Loucy (cell line): ENCODE results near the gene PDE11A.

ENCODE experiments used
- H2AFZ ChIP-seq: fragments of 200-600 bp; sonication (generic); 2 replicates; pipeline ENCODE4 v1.6.0; 2016; ENCODE audit warnings: antibody characterized with exemption, mild to moderate bottlenecking, low read length, moderate library complexity
- H3F3A ChIP-seq: fragments of 200-600 bp; 2 replicates; pipeline ENCODE4 v1.6.0; 2016; ENCODE audit warnings: antibody characterized with exemption, low read depth, mild to moderate bottlenecking
- H3K27me3 ChIP-seq: fragments of 200-600 bp; sonication (generic); 2 replicates; pipeline ENCODE4 v1.6.1; 2014; ENCODE audit warnings: low read length, mild to moderate bottlenecking; ENCODE audit not compliant: insufficient read depth, poor library complexity, severe bottlenecking
- H3K36me3 ChIP-seq: fragments of 200-600 bp; sonication (generic); 2 replicates; pipeline ENCODE4 v1.6.1; 2016; ENCODE audit warnings: low read length; ENCODE audit not compliant: insufficient read depth
- H3K4me1 ChIP-seq: fragments of 200-600 bp; sonication (generic); 2 replicates; pipeline ENCODE4 v1.5.1; 2014; ENCODE audit warnings: low read length, mild to moderate bottlenecking; ENCODE audit not compliant: insufficient read depth, poor library complexity, severe bottlenecking
- H3K4me2 ChIP-seq: fragments of 200-600 bp; sonication (generic); 2 replicates; pipeline ENCODE4 v1.6.0; 2014; ENCODE audit warnings: antibody characterized with exemption, low read length, low read depth, mild to moderate bottlenecking; ENCODE audit not compliant: poor library complexity, severe bottlenecking
- H3K4me3 ChIP-seq: fragments of 200-600 bp; sonication (generic); 2 replicates; pipeline ENCODE4 v1.5.1; 2014; ENCODE audit warnings: low read length, mild to moderate bottlenecking, mixed read lengths; ENCODE audit not compliant: poor library complexity, severe bottlenecking
- H3K79me2 ChIP-seq: fragments of 200-600 bp; sonication (generic); 2 replicates; pipeline ENCODE4 v1.6.1; 2014; ENCODE audit warnings: low read length; ENCODE audit not compliant: insufficient read depth
- H3K9ac ChIP-seq: fragments of 200-600 bp; sonication (generic); 2 replicates; pipeline ENCODE4 v1.6.0; 2014; ENCODE audit warnings: mild to moderate bottlenecking, low read depth, low read length, moderate library complexity; ENCODE audit not compliant: poor library complexity, severe bottlenecking
- H3K9me2 ChIP-seq: fragments of 200-600 bp; sonication (generic); replicated peaks from 2 replicates; pipeline ENCODE4 v1.6.1; 2016; ENCODE audit warnings: low read depth, low read length, mixed read lengths
- H3K9me3 ChIP-seq: fragments of 200-600 bp; sonication (generic); 2 replicates; pipeline ENCODE4 v1.6.1; 2014; ENCODE audit warnings: mild to moderate bottlenecking, antibody characterized with exemption, low read length, low read depth; ENCODE audit not compliant: insufficient read depth
- H4K20me1 ChIP-seq: fragments of 200-600 bp; sonication (generic); 2 replicates; pipeline ENCODE4 v1.6.0; 2014; ENCODE audit warnings: antibody characterized with exemption, low read length, mild to moderate bottlenecking; ENCODE audit not compliant: insufficient read depth, poor library complexity, severe bottlenecking
- EZH2phosphoT487 ChIP-seq: fragments of 200-600 bp; IDR thresholded peaks from 2 replicates; pipeline ENCODE4 v1.6.1; 2018; ENCODE audit warnings: antibody characterized with exemption, mild to moderate bottlenecking, moderate library complexity, borderline replicate concordance
- TF ChIP-seq, protein P1 (sequence below): fragments of 200-600 bp; sonication (generic); conservative IDR thresholded peaks from 2 replicates; pipeline ENCODE4 v1.5.1; 2014; ENCODE audit warnings: mild to moderate bottlenecking, antibody characterized with exemption, low read length

Gene PDE11A

GRCh38 chr2:177692042-177692782, 380.4 kb downstream of the PDE11A start:
- H3F3A ChIP-seq: peaks cover 7% of the 10 kb centered on the region
- no peaks in the 10 kb centered on the region for H3K9me3 ChIP-seq
- no peaks in the 10 kb centered on the region for H3K27me3 ChIP-seq
- H3K79me2 ChIP-seq: peaks cover 12% of the 10 kb centered on the region
- peak overlapping the region; percentile 48 for H3K9ac ChIP-seq
- peak overlapping the region; percentile 60 for H3K4me3 ChIP-seq
- no peaks in the 10 kb centered on the region for H3K36me3 ChIP-seq
- no peaks in the 10 kb centered on the region for H3K9me2 ChIP-seq
- H2AFZ ChIP-seq: 0 out of 2 replicates have a peak overlapping the region, but pooled peaks have one; percentile 42
- H3K4me2 ChIP-seq: peak overlapping the region; percentile 58
- no peak for TF ChIP-seq EZH2phosphoT487
- TF ChIP-seq, protein P1, sequence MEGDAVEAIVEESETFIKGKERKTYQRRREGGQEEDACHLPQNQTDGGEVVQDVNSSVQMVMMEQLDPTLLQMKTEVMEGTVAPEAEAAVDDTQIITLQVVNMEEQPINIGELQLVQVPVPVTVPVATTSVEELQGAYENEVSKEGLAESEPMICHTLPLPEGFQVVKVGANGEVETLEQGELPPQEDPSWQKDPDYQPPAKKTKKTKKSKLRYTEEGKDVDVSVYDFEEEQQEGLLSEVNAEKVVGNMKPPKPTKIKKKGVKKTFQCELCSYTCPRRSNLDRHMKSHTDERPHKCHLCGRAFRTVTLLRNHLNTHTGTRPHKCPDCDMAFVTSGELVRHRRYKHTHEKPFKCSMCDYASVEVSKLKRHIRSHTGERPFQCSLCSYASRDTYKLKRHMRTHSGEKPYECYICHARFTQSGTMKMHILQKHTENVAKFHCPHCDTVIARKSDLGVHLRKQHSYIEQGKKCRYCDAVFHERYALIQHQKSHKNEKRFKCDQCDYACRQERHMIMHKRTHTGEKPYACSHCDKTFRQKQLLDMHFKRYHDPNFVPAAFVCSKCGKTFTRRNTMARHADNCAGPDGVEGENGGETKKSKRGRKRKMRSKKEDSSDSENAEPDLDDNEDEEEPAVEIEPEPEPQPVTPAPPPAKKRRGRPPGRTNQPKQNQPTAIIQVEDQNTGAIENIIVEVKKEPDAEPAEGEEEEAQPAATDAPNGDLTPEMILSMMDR: no peak
- peaks cover 74% of the 10 kb centered on the region for H3K4me1 ChIP-seq
- no peaks in the 10 kb centered on the region for H4K20me1 ChIP-seq

DNA sequence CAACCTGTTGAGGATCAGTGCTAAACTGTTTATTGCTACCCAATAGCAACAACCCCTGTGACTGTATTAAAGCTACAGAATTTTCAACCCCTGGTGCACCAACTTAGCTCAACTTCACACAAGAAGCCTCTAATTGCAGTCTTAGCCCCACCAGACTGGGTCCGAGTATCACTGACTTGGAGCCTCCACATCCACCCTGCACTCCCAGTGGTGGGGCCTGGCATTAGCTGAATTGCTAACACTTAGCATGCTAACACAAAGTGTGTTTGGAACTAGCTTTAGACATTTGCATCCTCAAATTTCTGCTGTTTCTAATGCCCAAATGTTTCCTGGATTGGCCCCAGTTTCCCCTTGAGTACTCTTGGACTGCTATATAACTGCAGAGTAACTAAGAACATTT, 381.4 kb downstream of the PDE11A start:
- TF ChIP-seq, protein P1: peak; percentile 43
- no peak for TF ChIP-seq EZH2phosphoT487
- no peaks in the 10 kb centered on the region for H4K20me1 ChIP-seq

GRCh38 chr2:177689623-177690022, 383.0 kb downstream of the PDE11A start:
- no peaks in the 10 kb centered on the region for H3K27me3 ChIP-seq
- no peaks in the 10 kb centered on the region for H3K9me2 ChIP-seq
- peak overlapping the region; percentile 58 for H3K4me2 ChIP-seq
- H3K36me3 ChIP-seq: no peaks in the 10 kb centered on the region
- no peaks in the 10 kb centered on the region for H4K20me1 ChIP-seq
- H3K9ac ChIP-seq: peak overlapping the region; percentile 48
- TF ChIP-seq, protein P1: no peak
- TF ChIP-seq EZH2phosphoT487: no peak
- peak overlapping the region; percentile 60 for H3K4me3 ChIP-seq
- peaks cover 12% of the 10 kb centered on the region for H3K79me2 ChIP-seq
- H3K9me3 ChIP-seq: no peaks in the 10 kb centered on the region
- H2AFZ ChIP-seq: peak overlapping the region; percentile 10; the same call in 1 of the 2 replicates
- peaks cover 68% of the 10 kb centered on the region for H3K4me1 ChIP-seq
- peaks cover 7% of the 10 kb centered on the region for H3F3A ChIP-seq

More for the DNA sequence above, 381.4 kb downstream of the PDE11A start:
- H2AFZ ChIP-seq: peak overlapping the region; percentile 42; the same call in 1 of the 2 replicates
- H3K36me3 ChIP-seq: no peaks in the 10 kb centered on the region
- H3K9me3 ChIP-seq: no peaks in the 10 kb centered on the region
- peak overlapping the region; percentile 60 for H3K4me3 ChIP-seq
- H3K9ac ChIP-seq: peak overlapping the region; percentile 48
- peaks cover 74% of the 10 kb centered on the region for H3K4me1 ChIP-seq
- H3K4me2 ChIP-seq: peak overlapping the region; percentile 58
- H3K27me3 ChIP-seq: no peaks in the 10 kb centered on the region
- H3F3A ChIP-seq: peaks cover 7% of the 10 kb centered on the region
- H3K79me2 ChIP-seq: peaks cover 12% of the 10 kb centered on the region
- no peaks in the 10 kb centered on the region for H3K9me2 ChIP-seq
